Peyer's patch (tissue), 4 donors: ENCODE results near the gene TSPEAR.

Experiments
- CTCF ChIP-seq, 6 experiments: fragments of 450-650 bp in 4 of 6; fragments of 200-600 bp in 2 of 6; sonication (generic) in 1 of 6; IDR thresholded peaks; one replicate each; pipeline ENCODE4 v1.5.1; 2017 to 2019; ENCODE audit warnings: antibody characterized with exemption in 6 of 6, mild to moderate bottlenecking in 3 of 6, moderate library complexity in 1 of 6
- POLR2A ChIP-seq, 2 donors: fragments of 450-650 bp; IDR thresholded peaks; one replicate each; pipeline ENCODE4 v1.5.1; 2017; ENCODE audit warnings: antibody characterized with exemption in 2 of 2, mild to moderate bottlenecking in 2 of 2, moderate library complexity in 2 of 2

- TF ChIP-seq CTCF (IDR thresholded peaks at IDR 0.05) (no peak), POLR2A (IDR thresholded peaks at IDR 0.05) (no peak)
These were observed 186.7 kb downstream of the TSPEAR start for GRCh38 chr21:44524414-44525371.
